Dermis microvascular lymphatic vessel endothelial cell (primary cell): ENCODE results near the gene YWHAG. TPM values are rescaled to one million over a fixed set of nuclear protein-coding genes. Genes with fewer than 3 reads are reported as not detected.
A peak's percentile ranks its signal among the peaks of the same experiment; 100 is the strongest.
"Not testable (repeated sequence)": the region's sequence is repeated elsewhere in the genome, so short reads cannot be mapped to it uniquely, and the experiment has no call there.

Source experiments
- DNase-seq, 2 donors: peaks; one replicate each; pipeline versions ENCODE4 v3.0.0 to v3.0.0-alpha.2; 2010; ENCODE audit warnings: low read depth in 2 of 2
- total RNA-seq: library from RNA; depleted of rRNA; stranded (reverse); fragments of >200 nt; gene quantifications from 2 replicates; pipeline ENCODE4 v1.2.1, GENCODE V29; 2014

The YWHAG gene
- total RNA-seq, 1 donor from 2014 or later: 84.6 TPM

DNA sequence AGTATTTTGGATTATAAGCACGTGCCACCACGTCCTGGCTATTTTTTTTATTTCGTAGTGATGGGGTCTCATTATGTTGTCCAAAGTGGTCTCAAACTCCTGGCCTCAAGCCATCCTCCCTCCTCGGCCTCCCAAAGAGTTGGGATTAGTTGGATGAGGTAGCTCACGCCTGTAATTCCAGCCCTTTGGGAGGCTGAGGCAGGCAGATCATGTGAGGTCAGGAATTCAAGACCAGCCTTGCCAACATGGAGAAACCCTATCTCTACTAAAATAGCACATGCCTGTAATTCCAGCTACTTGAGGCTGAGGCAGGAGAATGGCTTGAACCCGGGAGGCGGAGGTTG lies 21.8 kb upstream of the YWHAG start:
- no peak for DNase-seq

DNA sequence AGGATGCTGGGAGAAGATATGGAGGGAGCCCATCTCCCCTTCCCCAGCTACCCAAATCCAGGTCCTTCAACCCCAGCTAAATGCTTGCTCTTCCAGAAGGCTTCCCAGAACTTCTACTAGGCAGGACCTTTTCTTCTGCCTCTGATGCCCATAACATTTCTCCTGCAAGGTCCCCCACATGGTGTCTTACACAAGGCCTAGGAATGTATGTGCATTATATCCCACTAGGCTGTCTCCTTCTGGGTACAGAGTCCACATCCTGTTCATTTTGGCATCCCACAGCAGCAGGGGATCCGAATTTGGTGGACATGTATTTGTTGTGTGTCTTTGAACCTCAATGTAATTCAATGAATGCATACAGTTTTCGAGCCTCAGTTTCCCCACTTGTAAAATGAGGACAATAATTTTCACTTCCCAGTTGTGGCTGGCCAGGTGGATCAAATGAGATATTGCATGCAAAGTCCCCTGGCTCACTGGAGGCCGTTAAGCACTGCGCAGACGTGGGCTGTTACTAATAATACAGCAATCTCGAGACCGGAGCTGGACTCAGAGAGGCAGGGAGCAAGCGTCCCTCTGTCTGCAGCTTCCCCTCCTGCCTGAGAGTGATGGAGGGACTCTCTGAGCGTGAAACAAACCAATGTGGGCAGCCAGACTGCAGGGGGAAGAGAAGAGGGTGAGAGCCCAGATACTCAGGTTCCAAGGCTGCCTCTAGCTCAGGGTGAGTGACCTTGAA lies 18.6 kb upstream of the YWHAG start:
- no peak for DNase-seq

DNA sequence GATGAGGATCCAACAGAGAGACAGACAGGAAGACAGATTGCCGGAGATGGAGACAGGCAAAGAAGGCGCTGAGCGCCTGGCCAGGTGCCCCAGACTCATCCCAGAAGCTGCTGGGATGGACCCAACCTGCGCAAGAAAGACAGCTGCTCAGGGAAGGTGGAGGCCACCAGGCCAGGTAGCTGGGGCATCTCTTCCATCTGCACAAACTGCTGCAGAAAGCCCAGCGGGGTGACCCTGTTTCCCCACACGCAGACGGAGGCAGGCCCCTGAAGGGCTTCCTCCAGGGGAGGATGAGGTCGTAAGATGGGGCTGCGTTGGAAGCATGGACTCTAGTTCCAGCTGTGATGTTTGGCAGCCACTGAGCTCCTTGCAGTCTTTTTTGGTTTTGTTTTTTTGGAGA lies 16.5 kb upstream of the YWHAG start:
- no peak for DNase-seq

DNA sequence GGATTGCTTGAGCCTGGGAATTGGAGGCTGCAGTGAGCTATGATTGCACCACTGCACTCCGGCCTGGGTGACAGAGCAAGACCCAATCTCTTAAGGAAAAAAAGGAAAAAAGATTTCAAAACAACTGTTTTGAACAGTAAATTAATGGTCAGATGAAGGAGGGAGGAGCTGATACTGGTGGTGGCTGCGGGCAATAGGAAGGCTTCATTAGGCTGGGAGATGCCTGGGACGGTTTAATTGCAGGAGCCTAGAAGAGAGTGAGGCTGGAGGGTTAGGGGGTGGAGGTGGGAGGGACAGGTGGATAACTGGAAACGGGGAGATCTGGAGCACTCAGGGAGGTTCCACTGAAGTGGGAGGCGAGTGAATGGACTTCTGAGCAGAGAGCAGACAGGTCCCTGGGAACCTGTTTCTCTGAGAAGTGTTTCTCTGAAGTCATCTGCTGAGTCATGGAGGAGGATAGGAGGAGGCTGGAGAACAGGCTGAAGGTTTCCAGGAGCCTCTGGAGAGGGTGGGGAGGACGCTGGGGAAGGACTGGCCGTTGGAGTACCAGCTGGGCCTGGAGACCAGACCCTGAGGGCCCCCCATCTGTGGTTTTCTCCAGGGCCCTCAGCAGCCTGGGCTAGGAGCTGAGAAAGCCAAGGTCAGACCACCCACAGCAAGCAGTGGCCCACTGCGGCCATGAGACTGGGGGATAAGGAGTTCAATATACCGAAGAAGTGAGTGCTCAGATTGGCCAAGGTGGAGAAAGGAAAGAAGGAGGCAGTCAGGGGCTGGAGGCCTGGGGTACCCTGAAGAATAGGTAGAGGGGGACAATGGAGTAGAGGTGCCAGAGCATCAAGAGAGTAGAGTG lies 14.4 kb upstream of the YWHAG start:
- DNase-seq: peak in 1 of 2 donors; percentile 47

DNA sequence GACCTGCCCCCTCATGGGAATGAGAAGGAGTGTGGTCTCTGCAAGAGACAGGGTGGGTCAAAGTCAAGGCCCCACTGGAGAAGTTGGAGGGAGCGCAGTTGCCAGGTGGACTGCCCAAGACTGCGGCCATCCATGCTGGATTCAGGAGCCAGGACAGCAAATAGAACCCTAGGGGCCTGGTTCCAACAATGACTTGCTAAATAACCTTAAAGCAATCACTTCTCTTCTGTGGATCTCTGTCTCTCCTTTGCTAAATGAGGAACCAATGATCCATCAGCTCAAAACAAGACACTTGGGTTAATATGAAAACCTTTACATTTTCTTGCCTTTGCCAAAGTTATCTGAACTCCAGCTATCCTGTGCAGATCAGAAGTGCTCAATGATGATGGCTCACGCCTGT lies 12.6 kb upstream of the YWHAG start:
- DNase-seq: no peak

DNA sequence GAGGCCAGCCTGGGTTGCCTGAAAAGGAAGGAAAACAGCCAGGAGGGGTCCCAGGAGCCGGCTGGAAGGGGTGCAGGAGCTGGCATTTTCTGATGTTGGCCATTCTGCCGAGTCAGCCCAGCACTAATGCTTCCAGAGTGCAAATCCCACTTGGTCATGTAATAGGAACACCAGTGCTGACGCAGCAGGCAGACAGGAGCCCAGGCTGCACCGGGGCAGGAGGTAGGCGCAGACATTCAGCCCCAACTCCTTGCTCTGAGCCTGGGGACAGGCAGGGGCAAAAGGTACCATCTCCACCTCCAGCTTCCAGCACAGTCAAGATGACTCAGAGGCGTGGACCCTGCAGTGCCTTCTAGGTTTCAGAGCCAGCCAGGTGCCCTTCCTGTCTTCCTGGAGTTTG lies 10.2 kb upstream of the YWHAG start:
- DNase-seq: no peak

DNA sequence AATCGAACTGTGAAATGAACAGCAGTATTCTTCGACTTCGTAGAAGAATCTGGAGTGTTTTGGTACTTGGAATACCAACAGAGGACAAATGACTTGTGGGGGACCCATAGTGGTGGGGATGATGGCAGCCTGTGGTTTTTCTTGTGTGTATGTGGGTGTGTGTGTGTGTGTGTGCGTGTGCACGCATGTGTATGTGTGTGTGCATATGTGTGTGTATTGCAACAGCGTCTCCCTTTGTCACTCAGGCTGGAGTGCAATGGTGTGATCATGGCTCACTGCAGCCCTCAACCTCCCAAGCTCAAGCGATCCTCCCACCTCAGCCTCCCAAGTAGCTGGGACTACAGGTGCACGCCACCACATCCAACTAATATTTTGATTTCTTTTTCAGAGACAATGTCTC lies 9.4 kb upstream of the YWHAG start:
- no peak for DNase-seq

DNA sequence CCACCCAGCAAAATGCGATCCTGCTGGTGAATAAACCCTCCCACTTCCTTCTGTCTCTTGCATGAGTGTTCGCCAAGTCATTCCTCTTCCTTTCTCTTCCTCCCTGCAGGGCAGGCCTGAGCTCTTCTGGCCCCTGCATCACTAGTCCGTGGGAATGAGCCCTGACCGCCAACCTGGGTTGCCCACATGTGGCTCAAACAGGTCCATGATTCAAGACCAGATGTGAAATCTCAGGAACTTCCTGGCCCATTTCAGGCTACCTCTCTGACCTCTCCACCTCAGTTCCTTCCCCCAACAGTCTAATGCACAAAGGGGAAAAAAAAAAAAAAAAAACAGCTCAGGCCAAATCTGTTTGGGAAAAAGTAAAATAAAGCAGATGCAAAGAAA lies 5.4 kb upstream of the YWHAG start:
- DNase-seq: peak; percentile 63 to 65

DNA sequence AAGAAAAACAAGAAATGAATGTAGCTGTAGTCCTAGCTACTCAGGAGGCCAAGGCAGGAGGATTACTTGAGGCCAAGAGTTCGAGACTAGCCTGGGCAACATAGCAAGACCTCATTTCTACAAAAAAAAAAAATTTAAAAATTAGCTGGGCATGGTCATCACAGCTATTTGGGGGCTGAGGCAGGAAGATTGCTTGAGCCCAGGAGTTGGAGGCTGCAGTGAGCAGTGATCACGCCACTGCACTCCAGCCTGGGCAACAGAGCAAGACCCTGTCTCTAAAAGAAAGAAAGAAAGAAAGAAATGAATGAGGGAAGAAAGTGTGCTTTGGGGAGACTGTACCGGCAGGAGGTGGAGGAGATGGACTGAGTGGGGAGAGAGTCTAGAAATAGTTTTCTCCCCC lies 5.0 kb upstream of the YWHAG start:
- DNase-seq: not testable (repeated sequence)

DNA sequence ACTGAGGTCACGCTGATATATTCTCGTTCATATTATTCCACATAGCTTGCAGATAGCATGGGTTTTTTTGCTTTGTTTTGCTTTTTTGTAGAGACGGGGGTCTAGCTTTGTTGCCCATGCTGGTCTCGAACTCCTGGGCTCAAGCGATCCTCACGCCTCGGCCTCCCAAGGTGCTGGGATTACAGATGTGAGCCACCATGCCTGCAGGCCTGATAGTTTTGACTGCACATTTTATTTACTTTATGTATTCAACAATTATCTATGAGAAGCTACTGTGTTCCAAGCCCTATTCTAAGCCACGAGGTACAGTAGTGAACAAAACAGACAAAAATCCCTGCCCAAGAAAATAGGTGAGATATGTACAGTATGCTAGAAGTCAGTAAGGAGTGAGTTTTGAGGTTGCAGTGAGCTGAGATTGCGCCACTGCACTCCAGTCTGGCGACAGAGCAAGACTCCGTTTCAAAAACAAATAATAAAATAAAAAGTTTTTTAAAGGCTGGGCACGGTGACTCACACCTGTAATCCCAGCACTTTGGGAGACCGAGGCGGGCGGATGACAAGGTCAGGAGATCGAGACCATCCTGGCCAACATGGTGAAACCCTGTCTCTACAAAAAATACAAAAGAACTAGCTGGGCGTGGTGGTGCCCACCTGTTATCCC lies 1.3 kb upstream of the YWHAG start:
- no peak for DNase-seq

DNA sequence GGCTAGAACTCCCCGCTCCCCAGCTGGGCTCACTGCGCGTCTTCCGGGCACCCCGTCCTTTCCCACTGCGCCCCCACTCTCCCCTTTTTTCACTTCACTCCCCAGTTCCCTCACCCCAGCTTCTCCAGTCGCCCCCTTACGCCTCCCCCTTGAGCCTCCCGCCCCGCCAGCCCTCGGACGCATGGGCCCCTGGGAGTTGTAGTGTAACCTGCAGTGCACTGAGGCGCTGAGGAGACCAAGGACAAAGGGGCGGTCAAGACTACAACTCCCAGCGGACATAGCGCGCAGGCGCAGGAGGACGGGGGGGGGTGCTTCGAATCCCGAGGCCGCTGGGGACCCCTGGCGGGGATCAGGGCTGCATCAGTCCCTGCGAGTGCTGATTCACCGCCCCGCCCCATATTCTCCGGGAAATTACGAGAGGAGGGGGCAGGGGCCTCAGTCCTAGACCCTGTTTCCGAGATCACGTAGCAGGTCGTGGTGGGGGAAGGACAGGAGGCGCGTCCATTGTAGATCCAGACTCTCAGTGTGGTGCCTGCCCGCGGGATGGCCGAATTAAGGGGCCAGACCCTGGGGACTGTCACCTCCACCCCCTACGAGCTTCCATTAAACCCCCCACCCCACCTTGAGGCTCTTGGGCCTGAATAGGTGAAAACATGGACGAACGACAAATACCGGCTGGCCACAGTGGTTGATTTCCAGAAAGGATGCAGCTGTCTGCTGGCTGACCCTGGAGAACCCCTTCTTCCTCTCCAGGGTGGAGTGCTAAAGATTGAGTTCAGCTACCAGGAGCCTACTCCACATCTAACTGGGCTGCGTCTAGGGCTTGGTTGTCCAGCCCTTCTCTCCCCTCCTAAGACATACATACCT lies 553 bp upstream of the YWHAG start:
- peak; percentile 97 to 99 for DNase-seq

DNA sequence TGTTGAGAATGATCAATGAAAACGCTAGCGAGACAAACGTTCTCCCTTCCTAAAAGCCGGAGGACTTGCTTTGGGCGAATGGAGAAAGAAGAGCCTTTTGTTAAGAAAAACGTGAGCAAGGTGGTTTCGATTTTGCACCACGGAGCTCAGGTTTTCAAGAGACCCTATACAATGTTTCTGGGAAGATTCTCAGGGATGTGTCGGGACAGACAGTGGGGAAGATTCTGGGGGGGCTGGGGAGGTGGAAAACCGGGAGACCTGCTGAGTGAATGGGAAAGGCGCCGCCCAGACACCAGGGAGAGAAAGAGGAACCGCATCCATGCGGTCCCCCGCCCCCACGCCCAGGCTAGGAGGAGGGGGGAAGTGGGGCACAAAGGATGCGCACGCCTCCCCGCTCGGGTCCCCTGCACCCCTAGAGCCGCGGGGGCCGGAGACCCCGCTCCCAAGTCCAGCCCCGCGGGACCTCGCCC lies 745 bp downstream of the YWHAG start:
- DNase-seq: peak in 1 of 2 donors; percentile 40

DNA sequence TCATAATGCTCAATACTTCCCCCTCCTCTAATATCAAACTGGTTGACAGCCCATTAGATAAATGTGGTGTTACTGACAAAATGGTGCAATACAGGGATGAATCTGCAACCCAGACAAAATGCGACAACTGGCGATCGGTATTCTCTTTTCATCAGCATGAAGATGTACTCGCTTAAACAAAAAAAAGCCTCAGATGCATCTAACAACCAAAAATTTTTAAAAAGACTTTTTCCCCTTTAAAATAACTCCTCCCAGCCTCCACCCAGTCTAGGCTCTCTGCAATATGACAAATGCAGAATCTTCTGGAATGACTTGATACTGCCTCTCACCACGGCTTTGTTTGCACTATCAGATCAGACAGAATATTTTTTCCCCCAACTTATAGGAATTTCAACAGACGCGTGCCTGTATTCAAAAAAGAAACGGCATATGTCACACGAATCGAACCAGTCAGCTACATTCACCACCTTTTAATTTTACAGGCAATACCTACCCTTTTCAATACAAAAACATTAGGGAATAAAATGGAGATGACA lies 1.2 kb downstream of the YWHAG start:
- DNase-seq: peak in 1 of 2 donors; percentile 18

DNA sequence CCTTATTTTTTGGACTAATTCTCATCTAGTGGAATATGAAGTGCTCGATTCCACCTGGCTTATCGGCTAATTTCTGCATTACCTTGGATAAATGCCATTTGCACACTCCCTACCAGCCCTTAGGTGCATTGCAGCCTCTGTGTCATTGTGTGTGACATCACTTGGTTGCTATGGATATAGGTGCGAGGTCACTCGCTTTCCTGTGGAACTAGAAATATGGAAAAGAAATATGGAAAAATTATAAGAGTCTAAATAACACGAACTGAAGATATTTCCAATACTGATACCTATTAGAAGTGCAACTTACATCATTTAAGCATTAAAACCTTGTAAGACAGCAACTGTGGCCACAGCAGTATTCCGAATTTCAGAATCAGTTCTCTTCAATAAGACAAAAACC lies 2.0 kb downstream of the YWHAG start:
- DNase-seq: peak; percentile 77 to 84

DNA sequence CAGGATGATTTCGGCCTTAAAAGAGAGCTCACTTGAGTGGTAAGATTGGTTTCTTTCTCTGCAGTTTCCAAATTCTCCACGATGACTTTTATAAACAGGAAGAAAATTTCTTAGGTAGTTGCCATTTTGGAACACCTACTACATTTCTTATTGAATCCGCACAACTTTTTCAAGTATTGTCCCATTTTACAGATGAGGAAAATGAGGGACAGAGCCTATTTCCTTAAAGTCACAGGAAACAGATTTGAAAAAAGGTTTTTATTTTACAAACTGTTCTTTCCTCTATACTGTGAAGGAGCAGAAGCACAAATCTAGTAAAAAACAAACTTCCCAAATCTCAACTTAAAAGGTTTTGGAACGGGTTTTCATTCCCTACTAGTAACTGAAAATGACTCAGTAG lies 2.7 kb downstream of the YWHAG start:
- DNase-seq: no peak

DNA sequence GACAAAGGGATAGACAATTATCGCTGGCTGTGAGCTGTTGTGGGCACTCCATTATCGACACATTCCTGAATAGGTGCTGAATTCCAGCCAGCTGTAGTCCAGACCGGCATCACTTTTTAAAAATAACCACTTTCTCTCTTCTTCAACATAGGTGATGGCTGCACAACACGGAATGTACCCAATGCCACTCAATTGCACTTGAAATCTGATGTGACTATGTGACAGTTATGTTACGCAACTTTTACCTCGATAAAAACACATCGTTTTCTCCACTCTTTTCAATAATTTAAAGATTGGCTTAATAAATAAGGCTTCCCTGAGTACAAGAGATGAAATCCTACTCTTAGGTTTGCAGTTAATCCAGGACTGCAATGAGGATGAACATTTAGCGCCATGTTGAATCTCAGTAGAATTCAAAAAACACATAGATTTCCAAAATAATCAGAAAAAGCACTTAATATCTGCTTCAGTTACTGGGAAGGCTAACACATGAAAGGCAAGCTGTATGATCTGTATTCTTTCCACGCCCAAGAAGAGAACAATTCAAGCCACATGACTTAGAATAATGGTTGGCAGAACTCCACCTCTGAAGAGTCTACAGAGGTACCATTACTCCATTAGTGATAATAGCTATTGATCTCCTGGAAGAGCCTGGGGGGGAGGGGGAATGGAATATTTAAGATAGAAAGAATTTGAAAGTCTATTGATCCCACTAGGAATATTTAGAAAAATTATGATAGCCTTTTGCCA lies 3.6 kb downstream of the YWHAG start:
- peak in 1 of 2 donors; percentile 29 for DNase-seq

DNA sequence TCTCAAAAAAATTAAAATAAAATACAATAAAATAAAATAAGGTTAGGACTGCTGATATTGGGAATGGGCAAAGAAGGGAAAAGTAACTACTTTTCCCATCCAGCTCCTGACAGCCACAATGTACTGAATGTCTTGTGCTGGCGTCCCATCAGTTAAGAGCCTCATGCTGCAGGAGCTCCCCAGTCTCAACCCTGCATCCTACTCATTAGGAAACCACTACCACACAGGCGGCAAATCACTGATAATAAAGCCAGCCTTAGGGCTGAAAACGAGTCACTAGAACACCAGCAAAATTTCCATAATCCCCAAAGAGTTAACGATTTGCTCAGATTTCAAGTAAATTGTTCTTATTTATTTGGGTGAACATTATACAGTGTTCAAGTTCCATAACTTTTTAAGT lies 4.3 kb downstream of the YWHAG start:
- DNase-seq: no peak

DNA sequence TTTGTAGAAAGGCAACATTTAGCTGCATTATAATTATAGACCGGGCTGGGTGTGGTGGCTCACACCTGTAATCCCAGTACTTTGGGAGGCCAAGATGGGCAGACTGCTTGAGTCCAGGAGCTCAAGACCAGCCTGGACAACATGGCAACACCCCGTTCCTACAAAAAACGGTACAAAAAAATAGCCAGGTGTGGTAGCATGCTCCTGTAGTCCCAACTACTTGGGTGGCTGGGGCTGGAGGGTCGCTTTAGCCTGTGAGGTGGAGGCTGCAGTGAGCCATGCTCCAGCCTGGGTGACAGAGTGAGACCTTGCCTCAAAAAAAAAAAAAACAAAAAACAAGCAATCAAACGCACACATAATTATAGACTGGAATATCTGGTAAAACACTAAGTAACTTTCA lies 5.0 kb downstream of the YWHAG start:
- no peak for DNase-seq

DNA sequence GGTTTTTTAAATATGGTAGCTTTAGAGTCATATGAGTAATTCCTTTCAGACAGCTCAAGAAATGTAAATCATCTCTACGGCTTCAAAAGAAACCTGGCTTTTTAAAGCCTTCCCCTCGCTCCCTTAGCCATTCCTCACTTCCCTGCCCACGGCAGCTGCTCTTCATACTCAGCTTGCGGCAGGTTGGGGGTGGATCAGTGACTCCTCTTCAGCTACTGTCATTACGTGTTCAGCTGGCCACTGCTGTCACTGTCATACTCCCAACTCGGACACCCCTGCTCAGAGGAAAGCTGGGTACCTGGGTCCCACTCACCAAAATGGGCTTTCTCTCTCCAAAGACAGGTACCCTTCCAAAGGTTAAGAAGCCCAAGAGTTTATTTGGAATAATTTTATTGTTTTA lies 6.6 kb downstream of the YWHAG start:
- DNase-seq: no peak

DNA sequence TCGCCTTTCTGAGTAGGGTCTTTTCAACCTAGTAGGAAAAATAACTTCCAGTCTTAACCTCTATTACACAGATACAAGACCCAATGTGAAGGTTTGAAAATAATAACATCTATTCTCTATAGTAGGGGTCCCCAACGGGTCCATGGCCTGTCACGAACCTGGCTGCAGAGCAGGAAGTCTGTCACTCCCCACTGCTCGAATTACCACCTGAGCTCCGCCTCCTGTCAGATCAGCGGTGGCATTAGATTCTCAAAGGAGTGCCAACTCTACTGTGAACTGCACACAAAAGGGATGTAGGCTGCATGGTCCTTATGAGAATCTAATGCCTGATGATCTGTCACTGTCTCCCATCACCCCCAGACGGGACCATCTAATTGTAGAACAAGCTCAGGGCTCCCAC lies 7.4 kb downstream of the YWHAG start:
- DNase-seq: no peak
